ENCODE measurements around the gene PTPRD. TPM values are rescaled to one million over a fixed set of nuclear protein-coding genes. Genes with fewer than 3 reads are reported as not detected.

PTPRD gene
- total RNA-seq, 1 experiment from 2014 or later: 0.02 TPM

GRCh38 chr9:8734760-8735159 lies 1878.0 kb downstream of the PTPRD start:
- peaks cover 9 to 14% of the 10 kb centered on the region in 2 experiments; a peak in 2 of 4 replicates for H3K9me3 ChIP-seq (ENCODE audit: control insufficient read depth in 1 of 2, insufficient read depth in 1 of 2, low read depth in 1 of 2, low read length in 2 of 2)
- intact Hi-C loops (cut with micrococcal nuclease): no loop called here
- no peak overlapping the region for H3K27ac ChIP-seq (ENCODE audit: low read depth, low read length)
- H3K4me2 ChIP-seq (ENCODE audit: low read length): no peak overlapping the region
- no TSS peak for BruUV-seq (replicated peaks)
- no peak overlapping the region for H3K9ac ChIP-seq (ENCODE audit: low read length)
- H3K79me2 ChIP-seq (ENCODE audit: insufficient read depth, low read length): no peaks in the 10 kb centered on the region
- no peak overlapping the region for H2AFZ ChIP-seq (ENCODE audit: low read depth, low read length, poor library complexity, severe bottlenecking)
- RAD21 ChIA-PET (ENCODE audit: low non-redundant PET in 1 of 2, low total read pairs in 2 of 2, uncharacterized antibody in 2 of 2, unreplicated experiment in 2 of 2): no interaction called here
- CTCF ChIA-PET: no interaction called here
- DNase-seq (ENCODE audit: low read depth, low spot score) (no peak), ATAC-seq (no peak)
- no peak overlapping the region for H3K4me3 ChIP-seq (replicated peaks in 1 of 2; ENCODE audit: low read depth in 1 of 2, low read length in 2 of 2)
- TF ChIP-seq EGR1 (IDR thresholded peaks at IDR 0.05; ENCODE audit: low read depth): no peak
- TF ChIP-seq TCF7L2 (IDR thresholded peaks at IDR 0.05; ENCODE audit: borderline replicate concordance, extremely low read depth, insufficient read depth, insufficient read length): no peak
- no peak for TF ChIP-seq POLR2AphosphoS5 (IDR thresholded peaks at IDR 0.05; ENCODE audit: low read depth, low read length)
- TF ChIP-seq ZFX (IDR thresholded peaks at IDR 0.05): no peak
- TF ChIP-seq JUND (IDR thresholded peaks at IDR 0.05): no peak
- no peak for TF ChIP-seq EZH2 (IDR thresholded peaks at IDR 0.05)
- TF ChIP-seq EZH2phosphoT487 (IDR thresholded peaks at IDR 0.05; ENCODE audit: borderline replicate concordance): no peak
- no peaks in the 10 kb centered on the region for H4K20me1 ChIP-seq (ENCODE audit: insufficient read depth)
- H3K27me3 ChIP-seq (ENCODE audit: insufficient read depth, low read length): no peaks in the 10 kb centered on the region
- POLR2A ChIA-PET: no interaction called here
- no peaks in the 10 kb centered on the region for H3K4me1 ChIP-seq (ENCODE audit: control insufficient read depth in 1 of 2, insufficient read depth in 2 of 2, low read length in 2 of 2)
- no peaks in the 10 kb centered on the region for H3K36me3 ChIP-seq (ENCODE audit: control insufficient read depth in 1 of 2, insufficient read depth in 2 of 2, low read length in 2 of 2)
- H3K9me2 ChIP-seq (ENCODE audit: insufficient read depth): no peaks in the 10 kb centered on the region

- Histone ChIP-seq H3K4me2 (ENCODE audit: low read length) (no peak overlapping the region), H3K36me3 (ENCODE audit: control insufficient read depth in 1 of 2, insufficient read depth in 2 of 2, low read length in 2 of 2) (no peaks in the 10 kb centered on the region), H3K4me1 (ENCODE audit: control insufficient read depth in 1 of 2, insufficient read depth in 2 of 2, low read length in 2 of 2) (no peaks in the 10 kb centered on the region), H3K9me2 (ENCODE audit: insufficient read depth) (no peaks in the 10 kb centered on the region), H2AFZ (ENCODE audit: low read depth, low read length, poor library complexity, severe bottlenecking) (no peak overlapping the region), H3K27ac (ENCODE audit: low read depth, low read length) (no peak overlapping the region), H4K20me1 (ENCODE audit: insufficient read depth) (no peaks in the 10 kb centered on the region), H3K9ac (ENCODE audit: low read length) (no peak overlapping the region), H3K27me3 (ENCODE audit: insufficient read depth, low read length) (no peaks in the 10 kb centered on the region), H3K4me3 (replicated peaks in 1 of 2; ENCODE audit: low read depth in 1 of 2, low read length in 2 of 2) (no peak overlapping the region), H3K9me3 (ENCODE audit: control insufficient read depth in 1 of 2, insufficient read depth in 1 of 2, low read depth in 1 of 2, low read length in 2 of 2) (peaks cover 9 to 14% of the 10 kb centered on the region in 2 experiments; a peak in 2 of 4 replicates), H3K79me2 (ENCODE audit: insufficient read depth, low read length) (no peaks in the 10 kb centered on the region)
- no TSS peak for BruUV-seq (replicated peaks)
- ChIA-PET POLR2A (no interaction called here), RAD21 (ENCODE audit: low non-redundant PET in 1 of 2, low total read pairs in 2 of 2, uncharacterized antibody in 2 of 2, unreplicated experiment in 2 of 2) (no interaction called here), CTCF (no interaction called here)
- intact Hi-C loops (cut with micrococcal nuclease): no loop called here
- DNase-seq (ENCODE audit: low read depth, low spot score) (no peak), ATAC-seq (no peak)
- TF ChIP-seq SRF (IDR thresholded peaks at IDR 0.05; ENCODE audit: low read depth) (no peak), RAD21 (IDR thresholded peaks at IDR 0.05; ENCODE audit: low read depth) (no peak), SIN3A (IDR thresholded peaks at IDR 0.05; ENCODE audit: low read depth) (no peak), MAX (IDR thresholded peaks at IDR 0.05) (no peak), ZBTB33 (IDR thresholded peaks at IDR 0.05; ENCODE audit: extremely low read depth, insufficient replicate concordance, low read length) (no peak), FOSL1 (IDR thresholded peaks at IDR 0.05; ENCODE audit: low read depth) (no peak), POLR2AphosphoS5 (IDR thresholded peaks at IDR 0.05; ENCODE audit: low read depth, low read length) (no peak), ELF1 (IDR thresholded peaks at IDR 0.05; ENCODE audit: borderline replicate concordance, low read depth) (no peak), REST (IDR thresholded peaks at IDR 0.05; ENCODE audit: low read depth) (no peak), ZFX (IDR thresholded peaks at IDR 0.05) (no peak)
Measured at GRCh38 chr9:8733131-8733954, 1879.5 kb downstream of the PTPRD start.
